Measurements from ENCODE around the gene AKAP5. TPM values are rescaled to one million over a fixed set of nuclear protein-coding genes. Genes with fewer than 3 reads are reported as not detected.

Gene AKAP5
- total RNA-seq, 2 experiments from 2014 or later = 8.8 to 23.2 TPM

Other genes starting within 250 kb of the AKAP5 start
- gene ESR2, start 171.1 kb upstream of the AKAP5 start, total RNA-seq = under 1 TPM; 0.15 to 0.49 TPM
- gene MTHFD1, start 77.1 kb upstream of the AKAP5 start, total RNA-seq = 100 to 1,000 TPM; 223 to 316 TPM
- gene ZBTB25, start 38.3 kb downstream of the AKAP5 start, total RNA-seq = 10 to 100 TPM; 31.4 to 42.8 TPM
- gene ZBTB1, start 39.3 kb downstream of the AKAP5 start, total RNA-seq = 10 to 100 TPM; 73.3 to 84.2 TPM
- 1 to 10 TPM; 7.2 to 7.3 TPM for gene HSPA2, start 75.2 kb downstream of the AKAP5 start, total RNA-seq
- not detected for gene PPP1R36, start 84.5 kb downstream of the AKAP5 start, total RNA-seq
- 10 to 100 TPM; 11.9 to 28.2 TPM for gene PLEKHG3, start 238.9 kb downstream of the AKAP5 start, total RNA-seq